CD4-positive, alpha-beta T cell treated with Interferon gamma for 1 hour (primary cell): Measurements from ENCODE around the gene UBE2G1.

Experiments
- DNase-seq: peaks from one replicate; pipeline ENCODE4 v3.0.0-alpha.2; 2020

The UBE2G1 gene

DNA sequence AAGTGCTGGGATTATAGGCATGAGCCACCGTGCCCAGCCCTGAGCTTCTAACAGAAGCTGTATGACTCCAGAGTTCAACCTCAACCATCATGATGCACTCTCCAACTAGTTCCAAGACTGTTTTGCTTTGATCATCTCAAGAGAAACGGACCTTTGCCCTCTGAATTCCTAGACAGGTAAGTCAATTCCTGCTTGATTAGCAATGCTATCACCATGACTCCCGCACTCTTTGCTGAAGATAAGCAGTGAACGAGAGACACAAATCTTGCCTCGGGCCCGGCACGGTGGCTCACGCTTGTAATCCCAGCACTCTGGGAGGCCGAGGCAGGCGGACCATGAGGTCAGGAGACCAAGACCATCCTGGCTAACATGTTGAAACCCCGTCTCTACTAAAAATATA, 124.9 kb downstream of the UBE2G1 start:
- DNase-seq = no peak

DNA sequence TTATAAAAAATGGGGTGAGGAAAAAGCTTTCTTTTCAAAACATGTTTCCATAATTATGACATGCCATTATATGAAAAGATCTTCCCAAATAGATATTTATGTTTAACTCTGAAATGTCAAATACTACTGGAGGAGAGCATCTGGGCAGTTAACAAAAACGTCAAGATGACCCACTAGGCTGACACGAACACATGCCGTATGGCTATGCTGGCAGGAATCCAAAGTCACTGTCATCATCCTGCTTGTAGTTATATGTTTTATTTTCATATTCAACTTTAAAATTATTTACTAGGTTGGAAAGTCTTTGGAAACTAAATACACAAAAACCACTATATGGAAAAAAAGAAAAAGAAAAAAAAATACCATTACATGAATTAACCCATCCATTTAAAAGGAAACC, 130.0 kb downstream of the UBE2G1 start:
- DNase-seq = no peak

DNA sequence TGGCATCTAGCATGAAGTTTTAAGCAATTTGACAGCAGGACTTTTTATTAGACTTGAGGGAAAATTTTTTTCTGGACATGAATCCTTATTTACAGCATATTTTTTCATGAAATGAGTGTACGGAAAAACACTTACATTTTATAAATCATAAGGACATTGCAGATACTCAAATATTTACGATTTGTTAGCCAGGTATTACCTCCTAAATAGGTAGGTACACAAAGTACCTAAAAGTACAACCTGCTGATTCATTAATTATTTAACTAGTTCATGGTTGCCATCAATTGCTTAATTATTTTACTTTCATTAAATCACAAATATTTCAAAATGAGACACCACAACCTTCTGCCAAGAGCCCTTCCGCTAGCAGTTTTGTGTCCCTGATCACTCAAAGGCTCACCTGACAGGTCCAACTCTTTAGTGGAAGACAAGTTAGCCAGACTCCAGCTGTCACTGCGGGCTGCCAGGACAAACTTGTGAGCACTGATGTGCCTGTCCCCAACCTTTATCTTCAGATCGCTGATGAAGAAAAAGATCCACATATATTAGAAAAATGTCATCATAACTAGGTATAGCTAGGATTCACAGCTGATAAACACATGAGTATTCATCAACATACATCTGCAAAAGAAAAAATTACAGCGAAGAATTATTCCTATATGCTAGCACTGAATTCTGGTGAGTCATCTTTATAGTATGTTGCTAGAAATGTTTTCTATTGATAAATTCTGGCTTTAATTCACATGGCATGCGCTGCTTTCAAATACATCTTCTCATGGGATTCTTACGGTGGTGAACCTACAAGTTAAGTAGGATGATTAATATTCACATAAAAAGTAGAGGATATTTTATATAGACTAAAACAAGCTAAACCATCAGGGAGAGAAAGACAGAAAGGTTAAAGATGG, 130.8 kb downstream of the UBE2G1 start:
- no peak for DNase-seq

DNA sequence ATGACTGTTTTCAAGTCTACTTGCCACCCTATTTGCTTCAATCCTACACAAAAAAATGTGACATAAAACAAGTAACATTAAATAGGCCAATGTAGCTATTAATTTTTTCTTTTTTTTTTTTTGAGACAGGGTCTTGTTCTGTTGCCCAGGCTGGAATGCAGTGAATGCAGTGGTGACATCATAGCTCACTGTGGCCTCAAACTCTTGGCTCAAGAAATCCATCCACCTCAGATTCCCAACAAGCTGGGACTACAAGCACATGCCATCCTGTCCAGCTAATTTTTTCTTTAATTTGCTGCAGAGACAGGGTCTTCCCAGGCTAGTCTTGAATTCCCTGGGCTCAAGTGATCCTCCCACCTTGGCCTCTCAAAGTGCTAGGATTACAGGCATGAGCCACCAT, 132.1 kb downstream of the UBE2G1 start:
- no peak for DNase-seq

DNA sequence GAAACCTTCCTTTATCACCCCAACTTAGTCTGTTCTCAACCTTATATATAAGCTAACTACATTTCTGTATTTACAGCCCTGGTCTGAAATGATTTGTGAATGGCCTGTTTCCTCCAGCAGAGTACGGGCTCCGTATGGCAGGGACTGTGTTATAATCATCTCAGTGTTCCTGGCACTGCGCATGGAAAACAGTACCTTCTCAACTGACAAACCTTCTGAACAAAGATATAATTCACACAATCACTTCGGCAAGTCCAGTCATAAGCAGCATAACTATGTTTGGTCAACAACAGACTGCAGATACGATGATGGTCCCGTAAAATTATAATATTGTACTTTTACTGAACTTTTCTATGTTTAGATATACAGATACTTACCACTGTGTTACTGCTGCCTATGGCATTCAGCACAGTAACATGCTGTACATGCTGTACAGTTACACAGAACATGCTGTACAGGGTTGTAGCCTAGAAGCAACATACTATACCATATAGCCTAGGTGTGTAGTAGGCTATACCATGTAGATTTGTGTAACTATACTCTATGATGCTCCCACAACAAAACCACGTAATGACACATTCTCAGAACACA, 132.7 kb downstream of the UBE2G1 start:
- no peak for DNase-seq

DNA sequence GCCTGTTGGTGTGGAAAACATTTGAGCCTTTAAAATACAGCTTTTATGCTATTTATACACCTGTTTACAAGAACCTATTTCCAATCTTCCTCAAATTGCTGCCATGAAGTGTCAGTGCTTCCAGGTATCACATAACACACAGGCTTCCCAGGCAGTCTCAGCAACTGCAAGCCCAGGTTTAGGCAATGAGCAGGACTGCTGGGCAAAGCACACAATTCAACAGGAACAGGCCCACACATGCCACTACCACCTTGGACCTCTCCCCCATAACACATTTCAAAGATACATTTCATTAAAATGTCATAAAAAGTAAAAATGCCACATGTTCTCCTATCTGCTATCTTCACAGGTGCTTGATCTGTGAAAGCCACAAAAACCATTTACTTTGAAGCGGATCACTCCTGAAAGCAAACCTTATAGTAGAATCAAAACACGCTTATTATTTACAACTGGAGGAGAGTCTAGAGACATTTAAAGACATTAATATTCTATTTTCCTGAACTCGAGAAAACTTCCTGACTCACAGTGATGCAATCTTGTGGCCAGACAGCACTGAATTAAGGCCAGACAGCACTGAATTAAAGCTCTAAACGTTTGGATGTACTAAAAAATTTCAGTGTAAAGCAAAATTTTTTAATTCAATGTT, 134.2 kb downstream of the UBE2G1 start:
- no peak for DNase-seq

DNA sequence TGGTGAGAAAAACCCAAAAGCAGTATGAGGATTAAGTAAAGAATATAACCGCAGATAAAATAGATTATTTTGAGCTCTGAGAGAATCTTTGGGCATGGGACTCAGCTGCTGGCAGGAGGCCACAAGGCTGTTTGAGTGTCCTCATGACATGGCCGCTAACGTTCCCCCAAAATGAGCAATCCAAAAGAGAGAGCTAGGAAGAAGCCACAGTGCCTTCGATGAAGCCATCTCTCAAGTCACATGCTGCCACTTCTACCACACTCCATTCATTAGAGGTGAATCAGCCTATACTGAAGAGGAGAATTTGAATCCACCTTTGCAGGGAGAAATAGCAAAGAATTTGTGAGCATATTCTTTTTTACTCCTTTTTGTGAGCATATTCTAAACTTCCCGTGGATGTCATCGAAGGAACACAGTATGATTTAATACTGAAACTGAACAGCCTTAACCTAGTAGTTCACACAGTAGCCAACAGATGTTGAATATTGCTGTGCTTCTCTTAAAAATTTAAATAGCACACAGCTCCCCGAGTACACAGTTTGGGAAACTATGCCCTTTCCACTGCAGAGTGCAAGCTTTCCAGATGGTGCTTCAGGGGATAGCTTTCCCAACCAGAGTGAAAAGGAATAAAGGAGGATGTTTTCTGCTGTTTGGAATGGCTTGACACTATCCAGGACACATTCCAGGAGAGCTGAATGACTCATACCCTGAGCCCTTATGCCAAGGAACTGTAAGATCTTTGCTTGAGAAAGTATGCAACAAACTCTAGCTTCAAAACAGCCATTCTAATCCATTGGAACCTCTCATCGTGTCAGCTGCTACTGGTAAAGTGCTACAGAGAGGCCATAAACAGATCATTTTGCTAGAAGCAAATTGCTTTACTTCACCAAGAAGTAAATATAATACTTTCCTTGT, 136.6 kb downstream of the UBE2G1 start:
- no peak for DNase-seq

DNA sequence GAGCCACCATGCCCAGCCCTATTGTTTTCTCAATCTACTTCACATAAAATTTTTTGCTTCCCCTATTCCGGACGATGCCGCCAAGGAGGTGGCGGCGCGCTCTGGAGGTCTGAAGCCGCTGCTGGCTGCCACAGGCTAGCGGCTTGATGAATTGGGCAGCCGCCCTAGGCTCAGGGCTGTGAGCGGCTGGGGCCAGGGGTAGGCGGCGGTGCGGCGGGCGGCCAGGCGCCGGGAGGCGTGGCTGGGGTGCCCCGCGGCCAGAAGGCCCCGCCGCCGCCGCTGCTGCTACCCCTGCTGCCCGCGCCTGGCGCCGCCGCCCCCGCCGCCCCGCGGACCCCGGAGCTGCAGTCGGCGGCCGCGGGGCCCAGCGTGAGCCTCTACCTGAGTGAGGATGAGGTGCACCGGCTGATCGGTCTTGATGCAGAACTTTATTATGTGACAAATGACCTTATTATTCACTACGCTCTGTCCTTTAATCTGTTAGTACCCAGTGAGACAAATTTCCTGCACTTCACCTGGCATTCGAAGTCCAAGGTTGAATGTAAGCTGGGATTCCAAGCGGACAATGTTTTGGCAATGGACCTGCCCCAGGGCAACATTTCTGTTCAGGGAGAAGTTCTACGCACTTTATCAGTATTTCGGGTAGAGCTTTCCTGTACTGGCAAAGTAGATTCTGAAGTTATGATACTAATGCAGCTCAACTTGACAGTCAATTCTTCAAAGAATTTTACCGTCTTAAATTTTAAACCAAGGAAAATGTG, 144.4 kb downstream of the UBE2G1 start:
- no peak for DNase-seq

DNA sequence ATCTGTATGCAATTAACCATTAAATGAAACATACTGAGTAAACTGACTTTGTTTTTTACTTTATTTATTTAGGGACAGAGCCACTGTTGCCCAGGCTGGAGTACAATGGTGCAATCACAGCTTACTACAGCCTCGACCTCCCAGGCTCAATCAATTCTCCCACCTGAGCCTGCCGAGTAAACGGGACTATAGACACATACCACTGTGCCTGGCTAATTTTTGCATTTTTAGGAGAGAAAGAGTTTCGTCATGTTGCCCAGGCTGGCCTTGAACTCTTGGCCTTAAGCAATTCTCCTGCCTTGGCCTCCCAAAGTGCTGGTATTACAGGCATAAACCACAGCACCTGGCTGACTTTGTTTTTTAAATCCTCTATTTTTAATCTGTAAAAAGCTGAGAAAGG, 145.3 kb downstream of the UBE2G1 start:
- DNase-seq = no peak

DNA sequence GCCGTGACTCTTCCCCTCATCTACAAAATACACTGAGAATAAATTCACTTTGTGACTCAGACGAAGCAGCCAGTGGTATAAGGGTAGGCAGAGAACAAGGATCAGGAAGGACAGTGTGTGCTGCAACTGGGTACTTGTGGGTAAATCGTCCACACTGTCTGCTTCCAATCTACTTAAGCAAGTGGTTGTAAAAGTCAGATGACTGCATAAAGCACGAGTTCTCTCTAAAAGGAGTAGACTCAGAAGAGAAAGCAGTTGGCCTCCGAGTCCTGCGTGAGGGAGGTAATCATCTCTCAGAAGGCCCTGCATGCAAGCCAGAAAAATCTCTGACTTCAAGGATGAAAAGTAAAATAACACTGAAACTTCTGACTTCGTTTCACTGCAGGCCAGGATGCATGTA, 145.8 kb downstream of the UBE2G1 start:
- no peak for DNase-seq
